HG03439 (cell line): ENCODE results near the gene CST5.
"Not testable (repeated sequence)": the region's sequence is repeated elsewhere in the genome, so short reads cannot be mapped to it uniquely, and the experiment has no call there.

Source experiments
- ATAC-seq: cut with Tn5 transposase; IDR thresholded peaks from one replicate; pipeline ENCODE4 v1.9.1; 2021; ENCODE audit warnings: mild to moderate bottlenecking, moderate library complexity; ENCODE audit not compliant: unreplicated experiment

CST5 gene

GRCh38 chr20:23856736-23857135, 22.8 kb downstream of the CST5 start:
- no peak for ATAC-seq

- ATAC-seq, result no peak
These were observed 23.3 kb downstream of the CST5 start for GRCh38 chr20:23856226-23856625.

GRCh38 chr20:23841693-23842092, 37.9 kb downstream of the CST5 start:
- no peak for ATAC-seq

DNA sequence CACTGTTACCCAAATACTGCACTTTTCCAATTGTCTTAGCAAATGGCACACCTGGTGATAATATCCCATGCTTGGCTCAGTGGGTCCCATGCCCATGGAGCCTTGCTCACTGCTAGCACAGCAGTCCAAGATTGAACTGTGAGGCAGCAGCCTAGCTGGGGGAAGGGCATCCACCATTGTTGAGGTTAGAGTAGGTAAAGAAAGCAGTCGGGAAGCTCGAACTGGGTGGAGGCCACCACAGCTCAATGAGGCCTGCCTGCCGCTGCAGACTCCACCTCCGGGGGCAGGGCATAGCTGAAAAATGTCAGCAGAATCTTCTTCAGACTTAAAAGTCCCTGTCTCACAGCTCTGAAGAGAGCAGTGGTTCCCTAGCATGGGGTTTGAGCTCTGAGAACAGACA, 43.8 kb downstream of the CST5 start:
- ATAC-seq, result no peak

DNA sequence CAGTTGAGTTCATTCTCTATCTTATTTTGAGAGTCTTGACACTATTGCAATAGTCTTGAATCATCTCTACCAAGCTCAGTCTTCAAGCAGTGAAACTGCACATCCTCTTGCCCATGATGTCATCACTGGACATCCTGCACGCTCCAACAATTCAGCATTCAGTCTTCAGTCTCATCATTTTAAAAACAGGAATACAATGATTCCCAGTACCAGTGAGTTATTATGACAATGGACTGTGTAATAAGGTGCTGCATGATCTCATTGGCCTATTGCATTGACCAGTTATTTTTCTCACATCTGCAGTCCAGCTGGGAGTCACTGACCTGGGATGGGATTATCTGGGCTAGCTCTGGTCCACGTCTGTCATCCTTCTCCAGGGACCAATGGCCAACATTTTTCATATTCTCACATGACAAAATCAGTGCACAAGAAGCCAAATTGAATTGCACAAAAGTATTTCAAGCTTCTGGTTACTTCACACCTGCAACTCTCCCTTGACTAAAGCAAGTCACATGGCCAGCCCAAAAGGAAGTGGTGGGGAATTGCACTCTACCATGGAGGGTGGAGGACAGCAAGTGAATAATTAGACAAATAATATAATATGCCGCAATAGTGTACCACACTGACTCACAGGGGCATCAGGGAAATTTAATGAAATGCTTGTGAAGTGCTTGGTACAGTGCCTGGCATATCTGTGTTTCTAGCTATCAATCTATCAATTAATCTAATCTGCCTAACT, 46.6 kb downstream of the CST5 start:
- ATAC-seq, result no peak

GRCh38 chr20:23831961-23832360, 47.6 kb downstream of the CST5 start:
- ATAC-seq, result not testable (repeated sequence)

DNA sequence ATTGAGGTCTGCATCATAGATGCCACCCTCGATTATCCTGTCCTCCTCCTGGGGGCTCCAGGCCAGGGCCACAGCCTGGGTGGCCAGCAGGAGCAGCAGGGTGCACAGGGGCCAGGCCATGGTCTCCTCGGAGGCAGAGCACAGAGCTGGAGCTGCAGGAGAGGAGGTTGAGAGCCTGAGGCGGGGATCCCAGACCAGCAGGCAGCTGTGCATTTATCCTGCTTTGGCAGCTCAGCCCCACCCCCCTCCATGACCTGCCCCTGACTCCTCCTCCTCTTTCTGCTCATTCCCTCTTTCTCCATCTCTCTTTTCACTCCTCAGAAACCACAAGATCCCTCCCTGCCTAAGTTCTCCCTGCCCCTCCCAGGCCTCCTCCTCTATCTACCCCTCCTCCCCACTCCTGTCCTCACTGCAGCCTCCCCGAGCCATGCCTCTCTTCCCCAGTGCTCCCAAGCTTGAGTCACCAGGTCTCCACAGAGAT, 53.0 kb downstream of the CST5 start, which contains the start of gene CST2:
Gene CST2, minus strand, starts transcription at position 189 of the 481 bp plus-strand sequence. Its CDS starts 69 bp downstream, at position 120.
- no peak for ATAC-seq
